Gastroesophageal sphincter (tissue), 4 donors: ENCODE results near the gene TBC1D1. TPM values are rescaled to one million over a fixed set of nuclear protein-coding genes. Genes with fewer than 3 reads are reported as not detected.

Source experiments
- ATAC-seq: fragments of 150-250 bp; one replicate; pipeline ENCODE4 v1.9.1; 2016; ENCODE audit warnings: mild to moderate bottlenecking, moderate library complexity
- H3K27ac ChIP-seq, 4 donors: fragments of 200-600 bp; sonication (generic) in 3 of 4; 1 replicate in 3 of 4; 2 replicates in 1 of 4; pipeline ENCODE4 v1.5.1; 2016 to 2019
- H3K27me3 ChIP-seq: fragments of 200-600 bp; sonication (generic); one replicate; pipeline ENCODE4 v1.5.1; 2019
- H3K36me3 ChIP-seq, 2 donors: fragments of 200-600 bp; sonication (generic); one replicate each; pipeline ENCODE4 v1.5.1; 2019; ENCODE audit warnings: control low read depth in 1 of 2
- H3K4me1 ChIP-seq, 3 donors: fragments of 200-600 bp; sonication (generic); 1 replicate in 2 of 3; 2 replicates in 1 of 3; pipeline ENCODE4 v1.5.1; 2016 to 2019; ENCODE audit warnings: control low read depth in 2 of 3
- H3K4me3 ChIP-seq, 2 donors: fragments of 200-600 bp; sonication (generic); one replicate each; pipeline ENCODE4 v1.5.1; 2019; ENCODE audit warnings: mild to moderate bottlenecking in 1 of 2, moderate library complexity in 1 of 2
- H3K9me3 ChIP-seq, 3 donors: fragments of 200-600 bp; sonication (generic); one replicate each; pipeline ENCODE4 v1.5.1; 2017 to 2019; ENCODE audit warnings: control low read depth in 2 of 3
- EP300 ChIP-seq: sonication (generic); formaldehyde crosslinking; IDR thresholded peaks from one replicate; pipeline ENCODE4 v1.6.1; 2017; ENCODE audit warnings: antibody characterized with exemption, mild to moderate bottlenecking
- POLR2A ChIP-seq, 2 donors: fragments of 450-650 bp; IDR thresholded peaks; one replicate each; pipeline ENCODE4 v1.6.1; 2017; ENCODE audit warnings: antibody characterized with exemption in 2 of 2, mild to moderate bottlenecking in 2 of 2, moderate library complexity in 1 of 2
- POLR2AphosphoS5 ChIP-seq: sonication (generic); formaldehyde crosslinking; IDR thresholded peaks from one replicate; pipeline ENCODE4 v1.6.1; 2017; ENCODE audit warnings: antibody characterized with exemption
- WGBS, 2 donors: methylation state at CpG; one replicate each; pipeline ENCODE4 v1.1.5; 2018; ENCODE audit warnings: low coverage in 1 of 2; 5-methylcytosine and 5-hydroxymethylcytosine counted together
- total RNA-seq, 4 donors: library from RNA; depleted of rRNA; stranded (reverse); fragments of >200 nt; gene quantifications; one replicate each; pipeline ENCODE4 v1.1.0, GENCODE V29; 2016
- TF ChIP-seq, protein P1 (sequence below), 4 experiments: fragments of 200-600 bp in 2 of 4; fragments of 450-650 bp in 2 of 4; sonication (generic) in 1 of 4; IDR thresholded peaks; one replicate each; pipeline ENCODE4 v1.5.1; 2017 to 2019; ENCODE audit warnings: antibody characterized with exemption in 4 of 4, mild to moderate bottlenecking in 2 of 4, moderate library complexity in 2 of 4

Gene TBC1D1
- total RNA-seq, 4 donors from 2014 or later: 190 to 279 (median 241) TPM

DNA sequence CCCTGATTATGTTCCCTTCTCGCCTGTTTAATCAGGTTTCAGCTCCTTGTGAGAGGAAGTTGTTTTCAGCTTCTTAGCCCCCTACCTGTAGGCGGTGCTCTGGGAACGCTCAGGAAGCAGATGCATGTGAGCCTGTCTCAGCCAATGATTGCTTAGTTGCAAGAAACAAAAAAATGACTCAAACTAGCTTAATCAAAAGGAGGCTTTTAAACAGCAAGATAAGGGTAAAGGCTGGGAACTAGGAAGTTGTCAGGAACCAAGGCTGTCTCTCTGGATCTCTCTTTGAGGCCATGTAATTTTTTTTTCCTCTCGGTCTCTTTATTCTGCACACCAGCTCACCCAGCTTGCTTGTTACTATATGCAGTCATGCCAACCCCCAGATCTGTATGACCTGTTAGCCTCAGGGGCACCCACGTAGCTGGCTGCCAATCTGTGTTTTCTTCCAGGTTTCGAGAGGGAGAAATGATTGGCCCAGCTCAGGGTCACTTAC is 178.4 kb downstream of the TBC1D1 start:
- no peak for ATAC-seq
- no peaks in the 10 kb centered on the region for H3K9me3 ChIP-seq
- peaks cover 0 to 28% (median 6%) of the 10 kb centered on the region in 3 donors for H3K4me1 ChIP-seq
- H3K27ac ChIP-seq: no peak overlapping the region
- H3K27me3 ChIP-seq: no peaks in the 10 kb centered on the region
- WGBS, 2 donors: 41 to 80% methylated on average over 5 of the region's 6 CpGs
- peaks cover 0 to 56% of the 10 kb centered on the region in 2 donors for H3K36me3 ChIP-seq
- TF ChIP-seq POLR2A (IDR thresholded peaks at IDR 0.05) (no peak), EP300 (no peak), POLR2AphosphoS5 (no peak)
- TF ChIP-seq, protein P1, sequence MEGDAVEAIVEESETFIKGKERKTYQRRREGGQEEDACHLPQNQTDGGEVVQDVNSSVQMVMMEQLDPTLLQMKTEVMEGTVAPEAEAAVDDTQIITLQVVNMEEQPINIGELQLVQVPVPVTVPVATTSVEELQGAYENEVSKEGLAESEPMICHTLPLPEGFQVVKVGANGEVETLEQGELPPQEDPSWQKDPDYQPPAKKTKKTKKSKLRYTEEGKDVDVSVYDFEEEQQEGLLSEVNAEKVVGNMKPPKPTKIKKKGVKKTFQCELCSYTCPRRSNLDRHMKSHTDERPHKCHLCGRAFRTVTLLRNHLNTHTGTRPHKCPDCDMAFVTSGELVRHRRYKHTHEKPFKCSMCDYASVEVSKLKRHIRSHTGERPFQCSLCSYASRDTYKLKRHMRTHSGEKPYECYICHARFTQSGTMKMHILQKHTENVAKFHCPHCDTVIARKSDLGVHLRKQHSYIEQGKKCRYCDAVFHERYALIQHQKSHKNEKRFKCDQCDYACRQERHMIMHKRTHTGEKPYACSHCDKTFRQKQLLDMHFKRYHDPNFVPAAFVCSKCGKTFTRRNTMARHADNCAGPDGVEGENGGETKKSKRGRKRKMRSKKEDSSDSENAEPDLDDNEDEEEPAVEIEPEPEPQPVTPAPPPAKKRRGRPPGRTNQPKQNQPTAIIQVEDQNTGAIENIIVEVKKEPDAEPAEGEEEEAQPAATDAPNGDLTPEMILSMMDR (IDR thresholded peaks at IDR 0.05): peak in 1 of 4 experiments; percentile 10
- H3K4me3 ChIP-seq: no peak overlapping the region

DNA sequence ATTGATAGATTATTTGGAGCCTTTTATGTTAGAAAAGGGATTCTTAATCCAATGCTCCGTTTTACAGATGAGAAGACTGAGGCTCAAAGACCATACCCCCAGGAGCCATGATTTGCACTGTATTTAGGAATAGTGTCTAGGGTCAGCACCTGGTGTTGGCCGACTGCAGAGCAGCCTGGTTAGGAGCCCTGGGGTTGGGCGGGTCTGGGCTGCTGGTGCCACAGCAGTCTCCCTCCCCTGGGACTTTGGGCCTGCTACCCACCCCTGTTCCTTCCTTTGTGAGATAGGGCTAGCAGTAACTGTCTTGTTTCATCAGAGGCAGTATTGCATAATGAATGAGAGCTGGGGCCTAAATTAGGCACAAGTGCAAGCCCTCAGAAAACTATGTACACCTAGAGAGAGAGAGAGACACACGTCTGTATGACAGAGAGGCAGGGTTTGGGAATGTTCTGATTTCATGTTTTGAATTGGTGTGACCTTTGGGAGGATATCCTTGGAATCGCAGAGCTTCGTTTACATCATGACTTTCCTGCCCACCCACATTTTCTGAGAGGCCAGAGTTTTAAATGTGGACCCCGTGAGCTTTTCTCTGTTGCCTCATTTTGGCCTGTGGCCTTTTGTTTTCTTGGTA is 181.0 kb downstream of the TBC1D1 start:
- Histone ChIP-seq H3K27ac (peak overlapping the region in 3 of 4 donors; percentile 4 to 21 (median 6)), H3K4me3 (no peak overlapping the region), H3K4me1 (peaks cover 0 to 46% (median 6%) of the 10 kb centered on the region in 3 donors), H3K36me3 (peaks cover 0 to 45% of the 10 kb centered on the region in 2 donors), H3K9me3 (no peaks in the 10 kb centered on the region), H3K27me3 (no peaks in the 10 kb centered on the region)
- peak; percentile 77 for ATAC-seq
- WGBS, 2 donors: 37 to 43% methylated on average over 4 to 6 of the region's 7 CpGs
- no peak for TF ChIP-seq POLR2AphosphoS5
- TF ChIP-seq, protein P1 (IDR thresholded peaks at IDR 0.05): peak in 1 of 4 experiments; percentile 6

DNA sequence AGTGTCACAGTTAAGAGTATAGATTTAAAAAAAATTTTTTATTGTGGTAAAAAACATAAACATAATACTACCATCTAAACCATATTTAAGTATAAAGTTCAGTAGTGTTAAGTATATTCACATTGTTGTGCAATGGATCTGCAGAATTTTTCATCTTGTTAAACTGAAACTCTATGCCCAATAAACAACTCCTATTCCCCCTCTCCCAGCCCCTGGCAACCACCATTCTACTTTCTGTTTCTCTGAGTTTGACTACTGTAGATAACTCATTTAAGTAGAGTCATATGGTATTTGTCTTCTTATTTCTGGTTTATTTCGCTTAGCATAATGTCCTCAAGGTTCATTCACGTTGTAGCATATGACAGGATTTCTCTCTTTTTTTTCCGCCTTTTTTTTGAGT is 181.7 kb downstream of the TBC1D1 start:
- 83 to 94% methylated on average over 2 to 3 of the region's 3 CpGs for WGBS, 2 donors
- Histone ChIP-seq H3K9me3 (no peaks in the 10 kb centered on the region), H3K4me3 (no peak overlapping the region), H3K4me1 (peaks cover 0 to 46% (median 6%) of the 10 kb centered on the region in 3 donors), H3K27ac (no peak overlapping the region), H3K27me3 (no peaks in the 10 kb centered on the region), H3K36me3 (peaks cover 0 to 42% of the 10 kb centered on the region in 2 donors)
- no peak for ATAC-seq
- TF ChIP-seq, protein P1 (IDR thresholded peaks at IDR 0.05): no peak
- TF ChIP-seq POLR2A (IDR thresholded peaks at IDR 0.05) (no peak), POLR2AphosphoS5 (no peak), EP300 (no peak)

DNA sequence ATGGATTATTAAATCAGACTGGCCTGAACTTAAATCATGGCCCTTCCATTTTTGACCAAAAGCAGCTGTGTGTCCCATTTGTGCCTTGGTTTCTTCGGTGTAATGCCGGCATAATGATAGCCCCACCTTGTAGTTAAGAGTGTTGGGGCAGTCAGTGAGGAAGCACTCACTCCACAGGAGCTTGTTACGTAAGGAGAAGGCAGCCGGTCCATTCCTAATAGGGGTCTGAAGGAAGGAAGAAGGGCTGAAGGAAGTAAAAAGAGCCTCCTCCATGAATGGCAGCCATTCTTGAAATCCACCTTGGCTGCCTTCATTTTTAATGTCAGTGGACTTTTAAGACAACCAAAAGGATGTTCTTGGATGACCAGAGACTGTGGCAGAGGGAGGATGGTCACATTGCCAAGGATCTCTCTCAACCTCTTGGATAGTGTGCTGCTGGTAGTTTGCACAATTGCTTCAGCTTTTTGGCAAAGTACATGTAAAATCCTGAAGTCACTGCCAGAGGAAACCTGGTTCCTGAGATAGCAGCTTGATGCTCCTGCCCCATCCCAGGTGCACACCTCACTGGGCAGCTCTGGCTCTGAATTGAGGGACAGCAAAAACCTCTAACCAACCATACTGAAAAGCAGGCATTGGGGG is 182.8 kb downstream of the TBC1D1 start:
- TF ChIP-seq, protein P1 (IDR thresholded peaks at IDR 0.05): no peak
- TF ChIP-seq POLR2A (IDR thresholded peaks at IDR 0.05): no peak
- TF ChIP-seq POLR2AphosphoS5: no peak
- TF ChIP-seq EP300: no peak
- peaks cover 0 to 55% (median 6%) of the 10 kb centered on the region in 3 donors for H3K4me1 ChIP-seq
- H3K36me3 ChIP-seq: peaks cover 0 to 31% of the 10 kb centered on the region in 2 donors
- no peaks in the 10 kb centered on the region for H3K9me3 ChIP-seq
- H3K27me3 ChIP-seq: no peaks in the 10 kb centered on the region
- no peak for ATAC-seq
- H3K27ac ChIP-seq: peak overlapping the region in 2 of 4 donors; percentile 23 to 44
- H3K4me3 ChIP-seq: no peak overlapping the region
- WGBS, 2 donors: 88% methylated on average over 4 of the region's 4 CpGs; no CpG with 5 or more reads in 1 of the 2 donors
